HCT116 (cell line): ENCODE results near the gene KIF5C. TPM values are rescaled to one million over a fixed set of nuclear protein-coding genes. Genes with fewer than 3 reads are reported as not detected.

Source experiments
- ATAC-seq: fragments of 200-7000 bp; cut with Tn5 transposase; 2 replicates; pipeline ENCODE4 v1.9.1; 2020; ENCODE audit warnings: mild to moderate bottlenecking, moderate library complexity
- BruUV-seq: library from RNA; stranded (reverse); fragments of 400-500 nt; replicated peaks from 2 replicates; lab custom pipeline; 2021; lab: Mats Ljungman, UMichigan
- CTCF ChIA-PET: fragments of 300-600 bp; sonication (Branson Sonifier 250); formaldehyde crosslinking; loops from one replicate; lab custom pipeline; 2021; ENCODE audit warnings: antibody characterized with exemption; lab: Charles Lee
- POLR2A ChIA-PET: fragments of 300-600, 350-600 bp; sonication (Branson Sonifier 250); formaldehyde crosslinking; loops from one replicate; lab custom pipeline; 2021; ENCODE audit warnings: antibody characterized with exemption; lab: Charles Lee
- RAD21 ChIA-PET, 2 experiments: fragments of 300-600 bp; sonication (Branson Sonifier 250); formaldehyde crosslinking; loops; one replicate each; lab custom pipeline; 2023; ENCODE audit warnings: low total read pairs in 2 of 2; ENCODE audit not compliant: uncharacterized antibody in 2 of 2, unreplicated experiment in 2 of 2, low non-redundant PET in 1 of 2; lab: Charles Lee
- DNase-seq: peaks from one replicate; pipeline ENCODE4 v3.0.0-alpha.2; 2010; ENCODE audit warnings: low read depth, low spot score
- H2AFZ ChIP-seq: fragments of 200-600 bp; shearing (Covaris generic), sonication (generic); 2 replicates; pipeline ENCODE4 v1.6.1; 2017; ENCODE audit warnings: low read depth, mixed run types, mixed read lengths, antibody characterized with exemption, low read length; ENCODE audit not compliant: poor library complexity, severe bottlenecking
- H3K27ac ChIP-seq: 2 replicates; pipeline ENCODE4 v1.5.1; 2012; ENCODE audit warnings: low read depth, low read length
- H3K27me3 ChIP-seq: fragments of 200-600 bp; sonication (generic); 2 replicates; pipeline ENCODE4 v1.6.1; 2016; ENCODE audit warnings: mixed run types, low read length, mixed read lengths; ENCODE audit not compliant: insufficient read depth
- H3K36me3 ChIP-seq, 2 experiments: fragments of 200-500 bp in 1 of 2; fragments of 200-600 bp in 1 of 2; sonication (Bioruptor generic) in 1 of 2; sonication (generic) in 1 of 2; 2 replicates each; pipeline versions ENCODE4 v1.5.1 to v1.6.1; 2014 to 2016; ENCODE audit warnings: low read length in 2 of 2, inconsistent platforms in 1 of 2, mixed read lengths in 1 of 2, mixed run types in 1 of 2; ENCODE audit not compliant: insufficient read depth in 2 of 2, control insufficient read depth in 1 of 2
- H3K4me1 ChIP-seq, 2 experiments: fragments of 200-600 bp in 1 of 2; sonication (generic) in 1 of 2; 2 replicates each; pipeline versions ENCODE4 v1.5.1 to v1.6.1; 2012 to 2017; ENCODE audit warnings: low read length in 2 of 2, inconsistent platforms in 1 of 2, mild to moderate bottlenecking in 1 of 2, mixed read lengths in 1 of 2, mixed run types in 1 of 2, moderate library complexity in 1 of 2; ENCODE audit not compliant: insufficient read depth in 2 of 2, control insufficient read depth in 1 of 2
- H3K4me2 ChIP-seq: fragments of 200-600 bp; sonication (generic); 2 replicates; pipeline ENCODE4 v1.6.1; 2017; ENCODE audit warnings: mixed run types, low read length, mixed read lengths
- H3K4me3 ChIP-seq, 2 experiments: fragments of 200-600 bp in 1 of 2; sonication (generic) in 1 of 2; replicated peaks in 1 of 2; 2 replicates each; pipeline ENCODE4 v1.5.1; 2011 to 2016; ENCODE audit warnings: low read length in 2 of 2, control low read depth in 1 of 2, low read depth in 1 of 2, mild to moderate bottlenecking in 1 of 2, mixed read lengths in 1 of 2, mixed run types in 1 of 2
- H3K79me2 ChIP-seq: fragments of 200-600 bp; sonication (generic); 2 replicates; pipeline ENCODE4 v1.6.1; 2017; ENCODE audit warnings: mild to moderate bottlenecking, mixed run types, low read length, moderate library complexity, mixed read lengths; ENCODE audit not compliant: insufficient read depth
- H3K9ac ChIP-seq: fragments of 200-600 bp; sonication (generic); 2 replicates; pipeline ENCODE4 v1.6.1; 2016; ENCODE audit warnings: low read length, mixed read lengths
- H3K9me2 ChIP-seq: fragments of 200-600 bp; sonication (generic), shearing (Covaris generic); 2 replicates; pipeline ENCODE4 v1.6.1; 2017; ENCODE audit warnings: mixed run types, mild to moderate bottlenecking, moderate library complexity; ENCODE audit not compliant: insufficient read depth
- H3K9me3 ChIP-seq, 2 experiments: fragments of 200-500 bp in 1 of 2; fragments of 200-600 bp in 1 of 2; sonication (Bioruptor generic) in 1 of 2; sonication (generic) in 1 of 2; 2 replicates each; pipeline ENCODE4 v1.6.1; 2014 to 2017; ENCODE audit warnings: low read length in 2 of 2, mixed read lengths in 2 of 2, inconsistent platforms in 1 of 2, low read depth in 1 of 2, mild to moderate bottlenecking in 1 of 2, mixed run types in 1 of 2, moderate library complexity in 1 of 2; ENCODE audit not compliant: control insufficient read depth in 1 of 2, insufficient read depth in 1 of 2
- H4K20me1 ChIP-seq: fragments of 200-600 bp; sonication (generic), shearing (Covaris generic); 2 replicates; pipeline ENCODE4 v1.6.1; 2017; ENCODE audit warnings: mixed run types, mild to moderate bottlenecking, moderate library complexity; ENCODE audit not compliant: insufficient read depth
- ATF3 ChIP-seq: IDR thresholded peaks from 2 replicates; pipeline ENCODE4 v1.6.1; 2012
- CEBPB ChIP-seq: IDR thresholded peaks from 2 replicates; pipeline ENCODE4 v1.6.1; 2012; ENCODE audit warnings: low read depth
- CTCF ChIP-seq, 3 experiments: fragments of 200-600 bp in 1 of 3; sonication (generic) in 1 of 3; IDR thresholded peaks in 2 of 3; conservative IDR thresholded peaks in 1 of 3; 2 replicates each; pipeline ENCODE4 v1.5.1; 2012 to 2017; ENCODE audit warnings: low read depth in 2 of 3, low read length in 2 of 3, antibody characterized with exemption in 1 of 3, borderline replicate concordance in 1 of 3, control low read depth in 1 of 3, mild to moderate bottlenecking in 1 of 3, mixed read lengths in 1 of 3, mixed run types in 1 of 3, moderate library complexity in 1 of 3; ENCODE audit not compliant: insufficient read depth in 1 of 3
- EGR1 ChIP-seq: IDR thresholded peaks from 2 replicates; pipeline ENCODE4 v1.6.1; 2012; ENCODE audit warnings: low read depth
- ELF1 ChIP-seq: IDR thresholded peaks from 2 replicates; pipeline ENCODE4 v1.6.1; 2012; ENCODE audit warnings: low read depth, borderline replicate concordance
- EZH2 ChIP-seq: fragments of 200-600 bp; sonication (generic); IDR thresholded peaks from 2 replicates; pipeline ENCODE4 v1.6.1; 2017; ENCODE audit warnings: antibody characterized with exemption, mixed run types
- FOSL1 ChIP-seq: IDR thresholded peaks from 2 replicates; pipeline ENCODE4 v1.6.1; 2012; ENCODE audit warnings: low read depth
- JUND ChIP-seq: IDR thresholded peaks from 2 replicates; pipeline ENCODE4 v1.6.1; 2012
- MAX ChIP-seq: IDR thresholded peaks from 2 replicates; pipeline ENCODE4 v1.6.1; 2012
- POLR2A ChIP-seq: IDR thresholded peaks from 2 replicates; pipeline ENCODE4 v1.7.0; 2011; ENCODE audit warnings: borderline replicate concordance; ENCODE audit not compliant: insufficient read depth, insufficient read length; ENCODE audit errors: extremely low read depth
- POLR2AphosphoS5 ChIP-seq: IDR thresholded peaks from 2 replicates; pipeline ENCODE4 v1.6.1; 2011; ENCODE audit warnings: mild to moderate bottlenecking, low read depth, low read length, moderate library complexity
- RAD21 ChIP-seq: IDR thresholded peaks from 2 replicates; pipeline ENCODE4 v1.6.1; 2012; ENCODE audit warnings: low read depth, mild to moderate bottlenecking
- REST ChIP-seq: IDR thresholded peaks from 2 replicates; pipeline ENCODE4 v1.6.1; 2012; ENCODE audit warnings: low read depth
- TCF7L2 ChIP-seq: IDR thresholded peaks from 2 replicates; pipeline ENCODE4 v1.7.0; 2011; ENCODE audit warnings: borderline replicate concordance, inconsistent platforms; ENCODE audit not compliant: insufficient read depth, insufficient read length; ENCODE audit errors: extremely low read depth
- YY1 ChIP-seq: IDR thresholded peaks from 2 replicates; pipeline ENCODE4 v1.6.1; 2011; ENCODE audit warnings: low read length, low read depth, moderate library complexity, mild to moderate bottlenecking; ENCODE audit not compliant: insufficient replicate concordance; ENCODE audit errors: extremely low read depth
- ZBTB33 ChIP-seq: IDR thresholded peaks from 2 replicates; pipeline ENCODE4 v1.6.1; 2011; ENCODE audit warnings: mild to moderate bottlenecking, low read length, moderate library complexity; ENCODE audit not compliant: insufficient replicate concordance; ENCODE audit errors: extremely low read depth
- ZFX ChIP-seq: fragments of 450-650 bp; IDR thresholded peaks from 2 replicates; pipeline ENCODE4 v1.6.1; 2017
- ZNF274 ChIP-seq: fragments of 200-500 bp; sonication (Bioruptor generic); IDR thresholded peaks from 2 replicates; pipeline ENCODE4 v1.6.1; 2014; ENCODE audit warnings: mild to moderate bottlenecking, low read depth, low read length, inconsistent platforms
- intact Hi-C: fragments of 100-400 bp; cut with micrococcal nuclease; formaldehyde crosslinking; loops from 2 replicates; pipeline ENCODE4 v1.10.0; 2022
- total RNA-seq: library from RNA; stranded (reverse); gene quantifications from one replicate; pipeline ENCODE4 v1.2.1, GENCODE V29; 2021; ENCODE audit not compliant: unreplicated experiment

The KIF5C gene
- total RNA-seq, 1 experiment from 2014 or later, result 6.5 TPM

GRCh38 chr2:148981781-148982180, 106.8 kb downstream of the KIF5C start:
- no peaks in the 10 kb centered on the region for H3K9me3 ChIP-seq
- H3K27me3 ChIP-seq, result no peaks in the 10 kb centered on the region
- H3K9me2 ChIP-seq, result no peaks in the 10 kb centered on the region
- ChIA-PET CTCF (no interaction called here), POLR2A (no interaction called here), RAD21 (no interaction called here)
- H3K4me3 ChIP-seq, result no peak overlapping the region
- no peak for DNase-seq
- no peaks in the 10 kb centered on the region for H3K79me2 ChIP-seq
- no peaks in the 10 kb centered on the region for H3K36me3 ChIP-seq
- intact Hi-C loops, result no loop called here
- no TSS peak for BruUV-seq
- H3K9ac ChIP-seq, result no peak overlapping the region
- no peak overlapping the region for H3K4me2 ChIP-seq
- H3K27ac ChIP-seq, result no peak overlapping the region
- no peaks in the 10 kb centered on the region for H3K4me1 ChIP-seq
- H2AFZ ChIP-seq, result no peak overlapping the region
- no peak for ATAC-seq
- TF ChIP-seq CTCF (IDR thresholded peaks at IDR 0.05 in 2 of 3, conservative IDR thresholded peaks at IDR 0.05 in 1 of 3; ENCODE audit: borderline replicate concordance in 1 of 3, insufficient read depth in 1 of 3, low read depth in 2 of 3, low read length in 2 of 3) (no peak), ZBTB33 (no peak), FOSL1 (no peak), RAD21 (no peak), YY1 (no peak), REST (no peak), ZNF274 (no peak), CEBPB (no peak), ZFX (no peak), ELF1 (no peak), POLR2A (no peak), EZH2 (no peak), JUND (no peak), MAX (no peak), ATF3 (no peak), TCF7L2 (no peak), EGR1 (no peak), POLR2AphosphoS5 (no peak)
- H4K20me1 ChIP-seq, result no peaks in the 10 kb centered on the region
